HL-60 (cell line): ENCODE data around the gene CGGBP1.

Source experiments
- DNase-seq, 2 experiments: peaks; one replicate each; pipeline ENCODE4 v3.0.0-alpha.2; 2010 to 2020; ENCODE audit warnings: low read depth in 1 of 2, low spot score in 1 of 2
- H3K27ac ChIP-seq: fragments of 250-450 bp; sonication (Bioruptor Pico); replicated peaks from 2 replicates; pipeline ENCODE4 v1.5.1; 2020; ENCODE audit warnings: mild to moderate bottlenecking, moderate library complexity
- H3K27me3 ChIP-seq: fragments of 250-450 bp; sonication (Bioruptor Pico); 2 replicates; pipeline ENCODE4 v1.5.1; 2021; ENCODE audit warnings: mild to moderate bottlenecking, moderate library complexity; ENCODE audit not compliant: insufficient read depth, poor library complexity, severe bottlenecking
- H3K4me3 ChIP-seq: replicated peaks from 2 replicates; pipeline ENCODE4 v1.5.1; 2011; ENCODE audit warnings: mild to moderate bottlenecking, control low read depth, low read length; ENCODE audit not compliant: insufficient read depth
- GABPA ChIP-seq: IDR thresholded peaks from 2 replicates; pipeline ENCODE4 v1.6.1; 2012; ENCODE audit warnings: low read depth
- POLR2AphosphoS5 ChIP-seq: IDR thresholded peaks from 2 replicates; pipeline ENCODE4 v1.6.1; 2012; ENCODE audit warnings: low read depth
- SPI1 ChIP-seq: IDR thresholded peaks from 2 replicates; pipeline ENCODE4 v1.6.1; 2012; ENCODE audit warnings: low read depth, mild to moderate bottlenecking, borderline replicate concordance
- TF ChIP-seq, protein P1 (sequence below): IDR thresholded peaks from 2 replicates; pipeline ENCODE4 v1.6.1; 2012; ENCODE audit warnings: low read depth; ENCODE audit not compliant: insufficient replicate concordance
- TF ChIP-seq, protein P2 (sequence below): IDR thresholded peaks from one replicate; pipeline ENCODE4 v1.5.1; 2011; ENCODE audit warnings: low read length, control low read depth, inconsistent platforms; ENCODE audit not compliant: insufficient read depth

The CGGBP1 gene

DNA sequence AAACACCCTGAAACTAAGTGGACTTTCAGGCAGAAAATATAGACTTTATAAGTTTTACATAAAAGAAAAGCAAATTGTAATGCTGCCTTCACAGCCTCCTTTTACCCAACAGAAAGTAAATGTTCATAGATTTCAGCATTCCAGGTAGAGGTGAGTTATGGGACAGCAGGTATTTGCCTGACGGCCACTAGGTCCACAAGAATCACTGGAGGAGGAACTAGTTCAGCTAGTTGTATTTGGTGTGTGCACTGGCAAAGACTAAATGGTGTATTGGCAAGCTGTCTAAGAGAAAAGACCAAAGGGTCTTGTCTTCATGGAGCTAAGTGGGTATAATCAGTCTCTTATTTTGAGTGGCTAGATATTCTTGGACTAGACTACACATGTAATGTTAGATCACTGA, 34.5 kb upstream of the CGGBP1 start:
- Histone ChIP-seq H3K27ac (no peak overlapping the region), H3K4me3 (no peak overlapping the region), H3K27me3 (no peaks in the 10 kb centered on the region)
- no peak for DNase-seq
- TF ChIP-seq, protein P1, sequence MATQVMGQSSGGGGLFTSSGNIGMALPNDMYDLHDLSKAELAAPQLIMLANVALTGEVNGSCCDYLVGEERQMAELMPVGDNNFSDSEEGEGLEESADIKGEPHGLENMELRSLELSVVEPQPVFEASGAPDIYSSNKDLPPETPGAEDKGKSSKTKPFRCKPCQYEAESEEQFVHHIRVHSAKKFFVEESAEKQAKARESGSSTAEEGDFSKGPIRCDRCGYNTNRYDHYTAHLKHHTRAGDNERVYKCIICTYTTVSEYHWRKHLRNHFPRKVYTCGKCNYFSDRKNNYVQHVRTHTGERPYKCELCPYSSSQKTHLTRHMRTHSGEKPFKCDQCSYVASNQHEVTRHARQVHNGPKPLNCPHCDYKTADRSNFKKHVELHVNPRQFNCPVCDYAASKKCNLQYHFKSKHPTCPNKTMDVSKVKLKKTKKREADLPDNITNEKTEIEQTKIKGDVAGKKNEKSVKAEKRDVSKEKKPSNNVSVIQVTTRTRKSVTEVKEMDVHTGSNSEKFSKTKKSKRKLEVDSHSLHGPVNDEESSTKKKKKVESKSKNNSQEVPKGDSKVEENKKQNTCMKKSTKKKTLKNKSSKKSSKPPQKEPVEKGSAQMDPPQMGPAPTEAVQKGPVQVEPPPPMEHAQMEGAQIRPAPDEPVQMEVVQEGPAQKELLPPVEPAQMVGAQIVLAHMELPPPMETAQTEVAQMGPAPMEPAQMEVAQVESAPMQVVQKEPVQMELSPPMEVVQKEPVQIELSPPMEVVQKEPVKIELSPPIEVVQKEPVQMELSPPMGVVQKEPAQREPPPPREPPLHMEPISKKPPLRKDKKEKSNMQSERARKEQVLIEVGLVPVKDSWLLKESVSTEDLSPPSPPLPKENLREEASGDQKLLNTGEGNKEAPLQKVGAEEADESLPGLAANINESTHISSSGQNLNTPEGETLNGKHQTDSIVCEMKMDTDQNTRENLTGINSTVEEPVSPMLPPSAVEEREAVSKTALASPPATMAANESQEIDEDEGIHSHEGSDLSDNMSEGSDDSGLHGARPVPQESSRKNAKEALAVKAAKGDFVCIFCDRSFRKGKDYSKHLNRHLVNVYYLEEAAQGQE = no peak
- TF ChIP-seq, protein P2, sequence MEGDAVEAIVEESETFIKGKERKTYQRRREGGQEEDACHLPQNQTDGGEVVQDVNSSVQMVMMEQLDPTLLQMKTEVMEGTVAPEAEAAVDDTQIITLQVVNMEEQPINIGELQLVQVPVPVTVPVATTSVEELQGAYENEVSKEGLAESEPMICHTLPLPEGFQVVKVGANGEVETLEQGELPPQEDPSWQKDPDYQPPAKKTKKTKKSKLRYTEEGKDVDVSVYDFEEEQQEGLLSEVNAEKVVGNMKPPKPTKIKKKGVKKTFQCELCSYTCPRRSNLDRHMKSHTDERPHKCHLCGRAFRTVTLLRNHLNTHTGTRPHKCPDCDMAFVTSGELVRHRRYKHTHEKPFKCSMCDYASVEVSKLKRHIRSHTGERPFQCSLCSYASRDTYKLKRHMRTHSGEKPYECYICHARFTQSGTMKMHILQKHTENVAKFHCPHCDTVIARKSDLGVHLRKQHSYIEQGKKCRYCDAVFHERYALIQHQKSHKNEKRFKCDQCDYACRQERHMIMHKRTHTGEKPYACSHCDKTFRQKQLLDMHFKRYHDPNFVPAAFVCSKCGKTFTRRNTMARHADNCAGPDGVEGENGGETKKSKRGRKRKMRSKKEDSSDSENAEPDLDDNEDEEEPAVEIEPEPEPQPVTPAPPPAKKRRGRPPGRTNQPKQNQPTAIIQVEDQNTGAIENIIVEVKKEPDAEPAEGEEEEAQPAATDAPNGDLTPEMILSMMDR = no peak
- TF ChIP-seq SPI1 = no peak
- TF ChIP-seq POLR2AphosphoS5 = no peak
- TF ChIP-seq GABPA = no peak

DNA sequence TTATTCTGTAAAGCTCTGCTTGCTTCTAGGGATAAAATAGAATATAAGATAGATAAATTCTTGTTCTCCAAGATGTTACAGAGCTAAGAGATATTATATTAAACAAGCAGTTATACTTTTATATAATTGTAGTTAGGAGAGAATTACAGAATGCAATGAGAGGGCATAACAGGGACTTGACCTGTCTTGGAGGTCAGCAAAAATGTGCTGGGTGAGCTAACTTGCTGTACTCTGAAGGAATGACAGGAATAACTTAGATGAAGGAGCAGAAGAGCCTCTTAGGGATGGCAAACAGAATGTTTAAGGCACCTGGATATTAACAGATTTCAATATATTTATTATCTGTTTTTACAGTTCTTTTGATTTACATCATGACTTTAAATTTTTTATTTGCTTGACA, 33.5 kb upstream of the CGGBP1 start:
- no peak for DNase-seq
- Histone ChIP-seq H3K27ac (no peak overlapping the region), H3K4me3 (no peak overlapping the region), H3K27me3 (no peaks in the 10 kb centered on the region)
- TF ChIP-seq, protein P2 = no peak
- TF ChIP-seq GABPA = no peak
- no peak for TF ChIP-seq SPI1
- no peak for TF ChIP-seq POLR2AphosphoS5
- TF ChIP-seq, protein P1 = no peak

DNA sequence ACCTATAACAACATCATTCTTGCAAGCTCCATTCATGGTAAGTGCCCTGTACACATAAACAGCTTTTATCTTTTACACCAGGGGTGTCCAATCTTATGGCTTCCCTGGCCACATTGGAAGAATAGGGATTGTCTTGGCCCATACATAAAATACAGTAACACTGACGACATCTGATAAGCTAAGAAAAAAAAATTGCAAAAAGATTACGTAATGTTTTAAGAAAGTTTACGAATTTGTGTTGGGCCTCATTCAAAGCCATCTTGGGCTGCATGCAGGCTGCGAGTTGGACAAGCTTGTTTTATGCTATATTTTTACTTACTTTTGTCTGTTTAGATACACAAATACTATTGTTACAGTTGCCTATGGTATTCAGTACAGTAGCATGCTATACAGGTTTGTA, 31.9 kb upstream of the CGGBP1 start:
- Histone ChIP-seq H3K27ac (no peak overlapping the region), H3K4me3 (no peak overlapping the region), H3K27me3 (no peaks in the 10 kb centered on the region)
- TF ChIP-seq, protein P1 = no peak
- TF ChIP-seq SPI1 (no peak), GABPA (no peak), POLR2AphosphoS5 (no peak)
- TF ChIP-seq, protein P2 = no peak
- no peak for DNase-seq
